GM19240 (cell line): ENCODE results near the gene ZMPSTE24.
"Not testable (repeated sequence)": the region's sequence is repeated elsewhere in the genome, so short reads cannot be mapped to it uniquely, and the experiment has no call there.

Source experiments
- DNase-seq: peaks from one replicate; pipeline ENCODE4 v3.0.0; 2011; ENCODE audit warnings: low spot score; ENCODE audit not compliant: insufficient read length

Gene ZMPSTE24

DNA sequence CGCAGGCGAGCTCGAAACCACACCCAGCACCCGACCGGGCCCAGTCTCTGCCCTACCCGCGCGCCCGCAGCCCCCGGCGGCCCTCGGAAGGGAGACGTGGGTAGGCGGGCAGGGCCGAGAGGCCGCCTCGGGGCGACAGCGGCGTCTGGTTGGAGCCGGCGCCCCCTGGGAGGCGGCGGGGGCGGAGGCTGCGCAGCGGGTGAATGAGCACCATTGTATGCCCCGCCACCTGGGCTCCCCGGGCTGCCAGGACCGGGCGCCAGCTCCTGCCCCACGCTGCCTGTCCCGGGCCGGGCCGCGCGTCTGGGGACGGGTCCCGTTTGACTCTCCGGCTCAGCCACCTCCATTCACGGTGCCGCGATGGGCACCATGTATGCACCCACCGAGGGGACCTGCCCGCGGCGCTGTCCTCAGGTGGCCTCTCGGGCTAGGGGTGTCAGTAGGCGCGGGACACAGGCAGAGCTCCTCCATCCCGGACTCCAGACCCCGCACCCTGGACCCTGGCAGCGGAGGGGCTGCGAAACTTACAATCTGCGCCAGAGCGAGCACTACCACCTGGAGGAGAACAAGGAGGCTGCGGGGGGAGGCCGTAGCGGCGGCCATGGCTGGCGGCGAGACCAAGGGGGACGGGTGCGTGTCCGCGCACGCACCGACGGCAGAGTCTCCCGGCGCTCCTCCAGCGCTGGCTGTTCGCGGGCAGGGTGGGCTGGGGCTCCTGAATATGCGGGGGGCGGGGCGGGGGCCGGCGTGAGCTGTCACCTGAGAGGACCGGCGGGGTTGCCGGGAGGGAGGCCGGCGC, 58.8 kb downstream of the ZMPSTE24 start, which contains the start of gene COL9A2:
COL9A2 (minus strand) TSS at position 692 of the 799 bp plus-strand sequence; CDS start at position 603, 89 bp downstream.
- no peak for DNase-seq

DNA sequence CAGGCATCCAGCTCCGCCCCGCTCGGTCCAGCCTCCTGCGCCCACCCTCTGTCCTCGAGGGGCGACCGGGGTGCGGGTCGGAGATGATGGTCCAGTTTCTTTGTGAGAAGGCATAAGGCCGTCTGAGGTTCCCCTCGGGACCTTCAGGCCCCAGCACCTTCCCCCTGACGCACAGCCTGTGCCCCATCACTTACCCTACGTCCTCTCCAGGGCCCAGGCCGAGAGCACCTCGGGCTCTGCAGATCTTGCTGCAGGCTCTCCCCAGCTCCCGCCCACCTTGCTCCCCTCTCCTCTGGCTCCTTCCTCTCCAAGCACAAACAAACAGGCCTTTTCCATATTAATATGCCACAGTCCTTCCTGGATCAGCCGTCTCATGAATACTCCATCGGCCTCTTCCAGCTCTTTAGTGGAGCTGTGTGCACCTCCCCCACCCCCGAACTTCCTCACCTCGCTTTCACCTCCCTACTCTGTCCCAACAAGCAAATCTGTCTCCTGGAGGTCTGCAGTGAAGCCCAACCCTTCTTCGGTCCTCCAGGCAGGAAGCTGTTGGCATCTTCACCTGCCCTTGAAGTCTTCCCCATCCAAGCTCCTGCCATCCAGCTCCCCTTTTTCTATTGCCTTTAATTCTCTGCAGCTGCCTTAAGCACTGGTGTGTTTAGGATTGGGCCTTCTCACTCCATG, 59.5 kb downstream of the ZMPSTE24 start:
- no peak for DNase-seq

DNA sequence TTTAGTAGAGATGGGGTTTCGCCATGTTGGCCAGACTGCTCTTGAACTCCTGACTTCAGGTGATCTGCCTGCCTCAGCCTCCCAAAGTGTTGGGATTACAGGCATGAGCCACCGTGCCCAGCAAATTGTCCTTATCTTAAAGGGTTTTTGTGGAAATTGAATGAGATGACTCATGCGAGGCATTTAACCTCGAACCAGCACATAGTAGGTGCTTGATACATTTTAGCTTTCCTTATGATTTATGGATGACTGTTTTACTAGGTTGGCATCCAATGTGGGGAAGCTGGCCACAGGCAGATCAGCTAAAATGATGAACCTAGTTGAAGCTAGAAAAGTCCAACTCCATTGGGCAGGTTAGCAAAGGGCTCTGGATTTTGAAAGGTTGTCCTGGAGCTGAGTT, 60.4 kb downstream of the ZMPSTE24 start:
- no peak for DNase-seq

DNA sequence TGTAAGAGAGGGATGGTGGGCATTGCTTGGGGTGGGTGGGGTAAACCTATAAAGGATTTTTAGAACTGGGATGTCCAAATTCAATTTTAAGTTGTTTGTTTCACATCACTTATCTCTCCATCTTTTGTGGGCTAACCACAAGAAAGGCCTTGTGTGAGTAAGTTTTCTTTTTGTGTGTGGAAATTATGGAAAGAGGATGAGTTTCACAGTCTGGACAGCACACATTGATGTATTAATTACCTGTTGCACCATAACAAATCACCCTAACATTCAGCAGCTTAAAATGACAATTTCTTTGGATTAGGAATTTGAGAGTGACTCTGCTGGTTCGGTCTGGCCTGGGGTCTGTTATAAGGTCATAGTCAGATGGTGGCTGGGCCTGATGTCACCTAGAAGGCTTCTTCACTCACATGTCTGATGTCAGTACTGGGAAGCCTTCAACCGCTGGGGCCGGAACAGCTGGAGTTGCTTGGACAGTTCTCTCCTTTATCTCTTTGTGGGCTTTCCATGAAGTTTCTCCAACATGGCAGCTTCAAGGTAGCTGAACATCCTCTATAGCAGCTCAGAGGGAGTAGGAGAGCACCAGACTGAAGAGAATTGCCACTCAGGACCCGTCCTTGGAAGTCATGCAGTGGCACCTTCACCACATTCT, 61.1 kb downstream of the ZMPSTE24 start:
- DNase-seq = no peak

DNA sequence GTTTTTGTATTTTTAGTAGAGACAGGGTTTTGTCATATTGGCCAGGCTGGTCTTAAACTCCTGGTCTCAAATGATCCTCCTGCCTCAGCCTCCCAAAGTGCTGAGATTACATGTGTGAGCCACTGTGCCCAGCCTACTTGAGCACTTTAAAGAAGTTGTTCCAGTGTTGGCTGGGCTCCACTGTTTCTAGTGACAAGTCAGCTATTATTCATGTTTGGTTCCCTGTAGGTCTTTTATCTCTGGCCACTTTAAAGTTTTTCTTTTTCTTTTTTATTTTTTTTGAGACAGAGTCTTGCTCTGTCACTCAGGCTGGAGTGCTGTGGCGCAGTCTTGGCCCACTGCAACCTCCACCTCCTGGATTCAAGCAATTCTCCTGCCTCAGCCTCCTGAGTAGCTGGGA, 73.4 kb downstream of the ZMPSTE24 start:
- DNase-seq = not testable (repeated sequence)

DNA sequence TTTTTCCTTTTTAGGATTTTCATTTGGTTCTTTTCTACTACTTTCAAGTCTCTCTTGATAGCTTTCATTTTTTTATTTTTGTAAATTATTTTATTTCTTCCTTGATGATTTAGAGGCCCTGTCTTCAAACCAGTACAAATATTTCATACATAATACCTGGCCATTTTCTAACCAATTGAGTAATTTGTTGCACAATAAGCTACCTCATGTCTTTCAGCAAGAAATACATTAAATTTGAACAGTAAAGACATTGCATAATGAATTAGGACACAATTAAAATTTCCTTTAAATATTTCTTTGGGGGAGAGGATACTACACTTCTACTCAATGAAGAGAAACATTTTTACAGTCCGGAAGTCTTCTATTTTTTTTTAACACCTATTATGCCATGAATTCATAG, 74.7 kb downstream of the ZMPSTE24 start:
- no peak for DNase-seq

DNA sequence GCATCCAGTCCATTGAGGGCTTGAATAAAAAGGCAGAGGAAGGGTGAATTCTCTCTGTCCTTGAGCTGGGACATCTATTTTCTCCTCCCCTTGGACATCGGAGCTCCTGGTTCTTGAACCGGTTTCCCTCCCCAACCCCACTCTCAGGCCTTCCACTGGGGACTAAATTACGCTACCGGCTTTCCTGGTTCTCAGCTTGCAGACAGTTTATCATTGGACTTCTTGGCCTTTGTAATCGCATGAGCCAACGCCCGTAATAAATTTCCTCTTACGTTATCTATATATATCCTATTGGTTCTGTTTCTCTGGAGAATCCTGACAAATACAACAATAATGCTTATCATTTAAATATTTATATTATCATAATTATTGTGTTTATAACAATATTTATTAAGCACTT, 79.4 kb downstream of the ZMPSTE24 start:
- DNase-seq = no peak

DNA sequence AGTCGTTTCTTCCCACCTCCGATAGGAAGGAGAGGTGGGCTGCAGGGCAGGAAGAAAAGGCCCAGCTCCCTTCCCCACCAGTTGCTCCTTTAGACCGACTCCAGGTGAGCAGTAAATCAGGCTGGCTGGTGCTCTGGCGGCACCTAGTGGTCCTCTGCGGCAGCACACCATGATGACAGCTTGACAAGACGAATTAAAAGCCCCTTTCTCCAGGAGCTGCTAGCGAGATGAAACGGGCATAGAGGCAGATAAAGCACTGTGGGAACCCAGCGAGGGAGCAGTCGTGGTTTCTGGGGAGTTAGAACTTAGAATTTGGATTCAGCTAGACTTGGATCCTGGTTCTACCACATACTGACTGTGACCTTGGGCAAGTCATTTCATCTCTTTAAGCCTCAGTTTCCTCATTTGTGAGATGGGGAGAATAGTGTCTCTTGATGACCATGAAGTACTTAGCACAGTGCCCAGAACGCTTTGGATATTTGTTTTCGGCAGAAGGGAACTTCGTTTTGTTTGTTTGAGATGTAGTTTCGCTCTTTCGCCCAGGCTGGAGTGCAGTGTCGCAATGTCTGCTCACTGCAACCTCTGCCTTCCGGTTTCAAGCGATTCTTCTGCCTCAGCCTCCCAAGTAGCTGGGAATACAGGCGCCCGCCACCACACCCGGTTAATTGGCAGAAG, 80.8 kb downstream of the ZMPSTE24 start:
- peak; percentile 52 for DNase-seq

DNA sequence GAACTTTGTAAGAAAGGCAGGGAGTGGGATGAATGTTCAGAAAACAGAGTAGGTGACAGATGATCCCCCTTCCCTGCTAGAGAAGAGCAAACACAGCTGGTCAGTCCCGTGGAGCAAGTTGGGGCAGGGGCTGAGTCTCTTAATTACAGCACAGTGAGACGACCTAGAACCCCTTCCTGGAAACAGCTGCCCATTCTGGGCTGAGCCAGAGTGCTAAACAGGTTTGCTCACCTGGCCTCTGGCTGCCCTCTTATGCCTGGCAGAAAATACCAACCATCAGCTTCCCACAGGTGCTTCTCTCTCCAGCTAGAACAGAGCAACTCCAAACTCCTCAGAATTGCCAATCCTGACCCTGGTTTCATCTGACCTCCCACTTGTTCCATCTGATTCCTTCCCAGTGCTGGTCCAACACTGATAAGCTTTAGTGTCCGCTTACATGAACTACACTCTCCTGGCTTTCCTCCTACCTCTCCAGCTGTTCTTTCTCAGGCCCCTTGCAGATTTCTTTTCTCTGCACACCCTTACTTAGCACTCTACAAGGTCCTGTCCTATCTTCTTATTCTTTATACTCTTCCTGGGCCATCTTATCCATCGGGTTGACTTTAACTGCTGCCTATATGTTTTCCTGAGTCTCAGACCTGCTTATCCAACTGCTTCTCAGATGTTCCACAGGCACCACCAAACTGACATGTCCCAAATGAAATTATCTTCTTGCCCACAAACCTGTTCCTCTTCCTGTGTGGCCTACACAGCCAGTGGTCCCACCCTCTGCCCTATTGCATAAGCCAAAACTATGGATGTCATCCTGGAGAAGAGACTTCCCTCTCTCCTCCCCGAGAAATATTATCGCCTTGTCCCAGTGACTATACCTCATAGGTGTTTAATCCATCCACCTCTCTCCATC, 81.6 kb downstream of the ZMPSTE24 start:
- DNase-seq = no peak

DNA sequence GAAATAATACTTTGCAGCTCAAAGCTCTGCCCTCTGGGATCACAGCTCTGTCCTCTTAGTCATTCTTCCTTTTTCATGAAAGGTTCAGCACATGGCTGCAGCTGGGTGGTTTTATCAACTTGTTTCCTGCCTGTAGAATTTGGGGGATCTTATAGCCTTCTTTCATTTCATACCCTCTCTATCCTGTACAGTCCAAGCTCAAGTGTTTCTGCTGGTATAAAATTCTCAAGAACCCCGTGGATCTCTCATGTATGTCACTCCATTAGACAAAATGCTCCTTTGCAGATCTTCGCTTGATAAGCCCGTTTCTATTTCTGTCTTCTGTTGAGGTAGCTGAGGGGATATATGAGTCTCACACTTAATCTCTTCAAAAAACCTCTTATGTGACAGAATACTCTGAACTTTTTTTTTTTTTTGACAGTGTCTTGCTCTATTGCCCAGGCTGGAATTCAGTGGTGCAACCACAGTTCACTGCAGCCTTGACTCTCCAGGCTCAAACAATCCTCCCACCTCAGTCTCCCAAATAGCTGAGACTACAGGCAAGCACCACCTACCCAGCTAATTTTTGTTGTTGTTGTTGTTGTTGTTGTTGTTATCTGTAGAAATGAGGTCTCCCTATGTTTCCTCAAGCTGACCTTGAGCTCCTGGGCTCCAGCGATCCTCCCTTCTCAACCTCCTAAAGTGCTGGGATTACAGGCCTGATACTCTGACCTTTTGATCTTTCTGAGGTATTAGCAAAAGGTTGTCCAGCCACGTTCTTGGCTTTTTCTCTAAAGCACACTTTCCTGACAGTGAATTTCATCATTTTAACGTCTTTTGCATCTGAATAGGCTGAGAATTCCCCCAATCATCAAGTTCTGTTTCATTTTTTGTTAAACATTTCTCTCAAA, 83.7 kb downstream of the ZMPSTE24 start:
- DNase-seq = no peak

DNA sequence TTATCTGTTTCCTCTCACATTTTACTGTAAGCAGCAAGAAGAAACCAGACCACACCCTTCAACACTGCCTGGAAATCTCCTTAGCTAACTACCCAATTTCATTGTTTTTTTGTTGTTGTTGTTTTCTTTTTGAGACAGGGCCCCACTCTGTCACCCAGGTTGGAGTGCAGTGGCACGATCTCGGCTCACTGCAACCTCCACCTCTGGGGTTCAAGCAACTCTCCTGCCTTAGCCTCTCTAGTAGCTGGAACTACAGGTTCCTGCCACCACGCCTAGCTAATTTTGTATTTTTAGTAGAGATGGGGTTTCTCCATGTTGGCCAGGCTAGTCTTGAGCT, 84.3 kb downstream of the ZMPSTE24 start:
- DNase-seq = not testable (repeated sequence)
